Hepatocyte (in vitro differentiated cells): ENCODE data around the gene SAC3D1.

Experiments used
- EZH2 ChIP-seq: fragments of 200-600 bp; sonication (generic); IDR thresholded peaks from 2 replicates; pipeline ENCODE4 v1.6.1; 2016; ENCODE audit warnings: antibody characterized with exemption, mild to moderate bottlenecking, borderline replicate concordance
- EZH2phosphoT487 ChIP-seq: fragments of 200-600 bp; sonication (generic); IDR thresholded peaks from one replicate; pipeline ENCODE4 v1.6.1; 2018; ENCODE audit warnings: antibody characterized with exemption, mild to moderate bottlenecking, low read depth, moderate library complexity; ENCODE audit not compliant: unreplicated experiment, severe bottlenecking
- TF ChIP-seq, protein P1 (sequence below): fragments of 200-600 bp; sonication (generic); IDR thresholded peaks from 2 replicates; pipeline ENCODE4 v1.5.1; 2016; ENCODE audit warnings: antibody characterized with exemption, mild to moderate bottlenecking; ENCODE audit not compliant: poor library complexity

DNA sequence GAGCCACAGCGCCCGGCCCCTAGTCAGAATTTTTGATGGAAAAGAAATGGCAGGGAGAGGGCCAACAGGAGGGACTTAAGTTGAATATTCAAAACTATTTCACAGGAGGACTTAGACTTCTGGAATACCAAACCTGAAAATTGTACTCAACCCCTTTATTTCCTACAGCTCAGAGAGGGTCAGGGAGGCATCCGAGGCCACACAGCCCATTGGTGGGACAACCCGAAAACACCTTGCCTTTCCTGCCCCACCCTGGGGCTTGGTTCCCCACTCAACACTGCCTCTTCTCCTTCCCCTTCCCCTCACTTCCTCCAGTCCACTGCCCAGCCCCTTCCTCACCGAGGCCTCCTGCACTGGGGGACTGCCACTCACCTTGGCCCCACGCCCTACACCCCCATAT, 16.0 kb downstream of the SAC3D1 start:
- TF ChIP-seq, protein P1, sequence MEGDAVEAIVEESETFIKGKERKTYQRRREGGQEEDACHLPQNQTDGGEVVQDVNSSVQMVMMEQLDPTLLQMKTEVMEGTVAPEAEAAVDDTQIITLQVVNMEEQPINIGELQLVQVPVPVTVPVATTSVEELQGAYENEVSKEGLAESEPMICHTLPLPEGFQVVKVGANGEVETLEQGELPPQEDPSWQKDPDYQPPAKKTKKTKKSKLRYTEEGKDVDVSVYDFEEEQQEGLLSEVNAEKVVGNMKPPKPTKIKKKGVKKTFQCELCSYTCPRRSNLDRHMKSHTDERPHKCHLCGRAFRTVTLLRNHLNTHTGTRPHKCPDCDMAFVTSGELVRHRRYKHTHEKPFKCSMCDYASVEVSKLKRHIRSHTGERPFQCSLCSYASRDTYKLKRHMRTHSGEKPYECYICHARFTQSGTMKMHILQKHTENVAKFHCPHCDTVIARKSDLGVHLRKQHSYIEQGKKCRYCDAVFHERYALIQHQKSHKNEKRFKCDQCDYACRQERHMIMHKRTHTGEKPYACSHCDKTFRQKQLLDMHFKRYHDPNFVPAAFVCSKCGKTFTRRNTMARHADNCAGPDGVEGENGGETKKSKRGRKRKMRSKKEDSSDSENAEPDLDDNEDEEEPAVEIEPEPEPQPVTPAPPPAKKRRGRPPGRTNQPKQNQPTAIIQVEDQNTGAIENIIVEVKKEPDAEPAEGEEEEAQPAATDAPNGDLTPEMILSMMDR, result no peak
- TF ChIP-seq EZH2, result no peak
- TF ChIP-seq EZH2phosphoT487, result no peak
